ENCODE data around the gene TNS4. TPM values are rescaled to one million over a fixed set of nuclear protein-coding genes. Genes with fewer than 3 reads are reported as not detected.

TNS4 gene
- total and polyA plus RNA-seq, 8 donors = 0.18 to 23.2 (median 0.76) TPM; not detected in 2

DNA sequence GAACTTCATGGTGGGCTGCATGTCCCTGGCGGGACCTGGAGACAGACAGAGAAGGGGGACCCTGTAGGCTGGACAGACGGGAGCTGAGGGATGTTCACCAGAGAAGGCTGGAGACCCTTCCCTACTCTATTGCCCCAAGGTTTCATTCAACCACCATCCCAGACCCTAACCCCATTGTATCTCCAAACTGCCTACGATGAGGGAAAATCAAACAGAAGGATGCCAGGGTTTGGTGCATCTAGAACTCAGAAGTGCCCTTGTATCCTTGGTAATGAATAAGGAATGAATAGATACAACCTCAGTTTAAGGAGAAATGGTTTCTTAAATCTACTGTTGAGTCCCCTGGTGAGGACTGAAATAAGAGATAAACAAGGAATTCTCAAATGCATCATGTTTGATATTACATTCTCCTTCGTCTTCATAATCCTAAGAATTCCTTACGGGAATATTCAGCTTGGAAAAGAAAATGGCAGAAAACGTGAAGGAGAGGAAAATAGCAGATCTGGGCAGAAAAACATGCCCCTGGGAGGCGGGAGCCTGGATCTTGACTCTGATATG lies 16.4 kb downstream of the TNS4 start:
- TF ChIP-seq POLR2A (IDR thresholded peaks at IDR 0.05) (no peak), POLR2AphosphoS5 (IDR thresholded peaks at IDR 0.05) (no peak), EP300 (IDR thresholded peaks at IDR 0.05) (no peak)
- TF ChIP-seq, protein P1, sequence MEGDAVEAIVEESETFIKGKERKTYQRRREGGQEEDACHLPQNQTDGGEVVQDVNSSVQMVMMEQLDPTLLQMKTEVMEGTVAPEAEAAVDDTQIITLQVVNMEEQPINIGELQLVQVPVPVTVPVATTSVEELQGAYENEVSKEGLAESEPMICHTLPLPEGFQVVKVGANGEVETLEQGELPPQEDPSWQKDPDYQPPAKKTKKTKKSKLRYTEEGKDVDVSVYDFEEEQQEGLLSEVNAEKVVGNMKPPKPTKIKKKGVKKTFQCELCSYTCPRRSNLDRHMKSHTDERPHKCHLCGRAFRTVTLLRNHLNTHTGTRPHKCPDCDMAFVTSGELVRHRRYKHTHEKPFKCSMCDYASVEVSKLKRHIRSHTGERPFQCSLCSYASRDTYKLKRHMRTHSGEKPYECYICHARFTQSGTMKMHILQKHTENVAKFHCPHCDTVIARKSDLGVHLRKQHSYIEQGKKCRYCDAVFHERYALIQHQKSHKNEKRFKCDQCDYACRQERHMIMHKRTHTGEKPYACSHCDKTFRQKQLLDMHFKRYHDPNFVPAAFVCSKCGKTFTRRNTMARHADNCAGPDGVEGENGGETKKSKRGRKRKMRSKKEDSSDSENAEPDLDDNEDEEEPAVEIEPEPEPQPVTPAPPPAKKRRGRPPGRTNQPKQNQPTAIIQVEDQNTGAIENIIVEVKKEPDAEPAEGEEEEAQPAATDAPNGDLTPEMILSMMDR (IDR thresholded peaks at IDR 0.05) = no peak
- 77 to 94% (median 83%) methylated on average over 7 of the region's 7 CpGs for WGBS, 5 donors

DNA sequence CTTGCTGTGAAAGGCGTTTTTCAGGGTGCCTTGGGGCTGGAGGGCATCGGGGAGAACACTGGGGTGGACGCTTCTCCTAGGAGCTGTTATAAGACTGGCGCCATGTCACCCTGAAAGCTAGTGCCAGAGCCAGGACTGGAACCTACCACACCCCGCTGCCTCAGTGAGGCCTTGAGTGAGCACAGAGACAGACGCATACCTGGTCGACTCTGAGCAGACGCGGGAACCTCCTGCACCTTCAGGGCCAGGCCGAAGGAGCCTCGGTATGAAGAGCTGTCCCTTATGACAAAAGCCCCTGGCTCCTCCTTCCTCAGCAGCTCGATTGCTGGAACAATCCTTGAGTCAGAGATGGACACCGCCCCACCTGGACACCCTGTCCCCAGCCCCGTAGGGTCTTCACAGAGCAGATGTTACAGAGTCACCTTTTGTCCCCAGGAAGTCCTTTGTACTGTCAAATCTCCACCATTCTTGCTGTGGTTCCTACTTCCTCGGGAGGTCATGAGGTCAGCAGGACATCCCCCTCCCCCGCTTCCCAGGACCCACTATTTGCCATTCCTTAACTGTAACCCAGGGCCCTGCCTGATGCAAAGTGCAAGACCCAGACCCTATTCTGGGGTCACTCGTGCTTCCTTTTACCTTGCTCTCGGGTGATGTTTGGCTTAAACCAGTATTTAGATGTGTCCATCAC lies 17.0 kb downstream of the TNS4 start:
- 82 to 89% (median 84%) methylated on average over 18 of the region's 18 CpGs for WGBS, 5 donors
- peak overlapping the region in 1 of 5 donors; percentile 72 for H3K27ac ChIP-seq
- no peak overlapping the region for H3K4me3 ChIP-seq
- H3K9me3 ChIP-seq = no peaks in the 10 kb centered on the region
- H3K27me3 ChIP-seq = no peaks in the 10 kb centered on the region
- intact Hi-C loops (cut with DNase I; ENCODE audit: low total_unique reads) = no loop called here
- no peak for DNase-seq
- peaks cover 0 to 31% (median 16%) of the 10 kb centered on the region in 4 donors for H3K4me1 ChIP-seq
- H3K36me3 ChIP-seq = no peaks in the 10 kb centered on the region
- TF ChIP-seq EP300 (IDR thresholded peaks at IDR 0.05) = no peak
- TF ChIP-seq, protein P1 (IDR thresholded peaks at IDR 0.05) = no peak
- TF ChIP-seq POLR2A (IDR thresholded peaks at IDR 0.05) = no peak
- no peak for TF ChIP-seq POLR2AphosphoS5 (IDR thresholded peaks at IDR 0.05)

More for the DNA sequence above, 16.4 kb downstream of the TNS4 start:
- no peak for DNase-seq
- no peaks in the 10 kb centered on the region for H3K9me3 ChIP-seq
- no peaks in the 10 kb centered on the region for H3K27me3 ChIP-seq
- no peak overlapping the region for H3K4me3 ChIP-seq
- H3K4me1 ChIP-seq = peaks cover 1 to 36% (median 20%) of the 10 kb centered on the region in 4 donors
- H3K27ac ChIP-seq = peak overlapping the region in 3 of 5 donors; percentile 65 to 72 (median 72)
- intact Hi-C loops (cut with DNase I; ENCODE audit: low total_unique reads) = no loop called here
- no peaks in the 10 kb centered on the region for H3K36me3 ChIP-seq

DNA sequence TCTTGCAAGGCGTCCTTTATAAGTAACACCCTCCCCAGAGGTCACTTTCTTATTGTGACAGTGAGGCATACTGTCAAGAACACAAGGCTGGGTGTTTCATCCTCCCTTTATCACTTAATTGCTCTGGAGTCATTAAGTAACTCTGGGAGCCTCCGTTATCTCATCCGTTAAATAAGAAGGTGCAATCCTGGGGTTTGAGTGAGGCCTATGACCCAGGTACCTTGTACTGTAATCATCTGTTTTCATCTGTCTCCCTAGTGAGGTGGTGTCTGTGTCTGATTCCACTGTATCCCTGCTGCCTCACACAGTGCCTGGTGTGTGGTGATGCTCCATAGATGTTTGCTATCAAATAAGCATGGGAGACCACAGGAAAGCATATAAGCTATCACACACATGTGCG lies 17.7 kb downstream of the TNS4 start:
- H3K9me3 ChIP-seq = no peaks in the 10 kb centered on the region
- no peaks in the 10 kb centered on the region for H3K36me3 ChIP-seq
- peaks cover 0 to 31% (median 16%) of the 10 kb centered on the region in 4 donors for H3K4me1 ChIP-seq
- intact Hi-C loops (cut with DNase I; ENCODE audit: low total_unique reads) = no loop called here
- H3K4me3 ChIP-seq = no peak overlapping the region
- TF ChIP-seq EP300 (IDR thresholded peaks at IDR 0.05) (no peak), POLR2AphosphoS5 (IDR thresholded peaks at IDR 0.05) (no peak), POLR2A (IDR thresholded peaks at IDR 0.05) (no peak)
- TF ChIP-seq, protein P1 (IDR thresholded peaks at IDR 0.05) = no peak
- H3K27me3 ChIP-seq = no peaks in the 10 kb centered on the region
- DNase-seq = no peak
- 65 to 82% (median 79%) methylated on average over 4 of the region's 4 CpGs for WGBS, 5 donors
- H3K27ac ChIP-seq = no peak overlapping the region

DNA sequence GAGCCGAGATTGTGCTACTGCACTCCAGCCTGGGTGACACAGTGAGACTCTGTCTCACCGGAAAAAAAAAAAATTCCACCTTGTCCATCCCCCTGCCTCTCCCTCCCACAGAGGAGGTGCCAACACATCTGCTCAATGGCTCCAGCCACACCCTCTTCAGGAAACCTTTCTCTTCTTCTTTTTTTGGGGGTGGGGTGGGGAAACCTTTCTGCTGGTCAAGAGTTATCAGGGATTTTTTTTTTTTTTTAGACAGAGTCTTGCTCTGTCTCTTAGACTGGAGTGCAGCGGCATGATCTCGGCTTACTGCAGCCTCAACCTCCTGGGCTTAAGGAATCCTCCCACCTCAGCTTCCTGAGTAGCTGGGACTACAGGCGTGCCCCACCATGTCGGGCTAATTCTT lies 18.7 kb downstream of the TNS4 start:
- Histone ChIP-seq H3K27ac (no peak overlapping the region), H3K36me3 (no peaks in the 10 kb centered on the region), H3K4me3 (no peak overlapping the region), H3K4me1 (peaks cover 0 to 29% (median 13%) of the 10 kb centered on the region in 4 donors), H3K27me3 (no peaks in the 10 kb centered on the region), H3K9me3 (no peaks in the 10 kb centered on the region)
- no peak for DNase-seq
- intact Hi-C loops (cut with DNase I; ENCODE audit: low total_unique reads) = no loop called here
- WGBS, 5 donors = 79 to 92% (median 87%) methylated on average over 6 of the region's 6 CpGs
- TF ChIP-seq EP300 (IDR thresholded peaks at IDR 0.05) (no peak), POLR2A (IDR thresholded peaks at IDR 0.05) (no peak), POLR2AphosphoS5 (IDR thresholded peaks at IDR 0.05) (no peak)
- TF ChIP-seq, protein P1 (IDR thresholded peaks at IDR 0.05) = no peak

All from stomach (tissue), 9 donors.